ENCODE results near the gene HIPK4.
"Not testable (repeated sequence)": the region's sequence is repeated elsewhere in the genome, so short reads cannot be mapped to it uniquely, and the experiment has no call there.

HIPK4 gene

DNA sequence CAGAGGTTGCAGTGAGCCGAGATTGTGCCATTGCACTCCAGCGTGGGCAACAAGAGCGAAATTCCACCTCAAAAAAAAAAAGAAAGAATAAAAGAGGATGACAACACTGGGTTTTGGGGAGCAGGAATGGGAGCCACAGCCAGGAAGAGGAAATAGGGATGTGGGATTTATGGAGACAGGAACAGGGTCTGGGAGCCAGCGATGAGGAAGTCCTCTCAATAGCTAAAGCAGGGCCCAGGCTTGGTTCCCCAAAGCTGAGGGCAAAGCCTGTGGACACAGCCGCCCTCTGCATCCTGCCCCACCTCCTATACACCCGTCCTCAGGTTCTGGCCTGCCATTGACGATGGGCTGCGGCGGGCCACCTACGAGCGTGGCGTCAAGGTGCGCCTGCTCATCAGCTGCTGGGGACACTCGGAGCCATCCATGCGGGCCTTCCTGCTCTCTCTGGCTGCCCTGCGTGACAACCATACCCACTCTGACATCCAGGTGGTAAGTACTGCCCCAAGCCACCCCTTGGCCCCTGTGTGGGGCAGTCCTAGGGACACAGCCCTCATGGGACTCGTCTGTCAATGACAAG is 13.6 kb downstream of the HIPK4 start:
- no peaks in the 10 kb centered on the region for H3K27me3 Mint-ChIP-seq
- H3K27ac Mint-ChIP-seq = peak overlapping the region; percentile 62
- no peak overlapping the region for H3K4me3 Mint-ChIP-seq
- ATAC-seq (replicated peaks) (no peak), DNase-seq (no peak)
- peaks cover 17 to 34% of the 10 kb centered on the region in 2 donors for H3K36me3 Mint-ChIP-seq
- peaks cover 2 to 6% of the 10 kb centered on the region in 2 donors for H3K4me1 Mint-ChIP-seq
- no peaks in the 10 kb centered on the region for H3K9me3 Mint-ChIP-seq

DNA sequence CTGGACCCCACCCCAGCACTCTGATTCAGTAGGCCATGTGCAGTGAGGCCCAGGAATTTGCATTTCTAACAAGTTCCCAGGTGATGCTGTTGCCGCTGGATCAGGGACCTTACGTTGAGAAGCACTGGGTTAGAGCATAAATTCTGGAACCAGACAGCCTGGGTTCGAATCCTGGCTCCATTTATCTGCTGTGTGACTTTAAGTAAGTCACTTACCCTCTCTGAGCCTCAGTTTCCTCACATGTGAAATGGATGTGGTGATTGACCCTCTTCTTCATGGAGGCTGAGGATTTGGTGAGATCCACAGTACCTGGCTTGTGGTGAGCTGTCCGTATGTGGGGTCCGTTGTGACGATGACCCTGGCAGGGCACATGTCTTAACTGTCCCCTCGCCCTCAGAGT is 15.9 kb downstream of the HIPK4 start:
- Mint-ChIP-seq H3K4me1 (peaks cover 2 to 6% of the 10 kb centered on the region in 2 donors), H3K4me3 (no peak overlapping the region), H3K27me3 (no peaks in the 10 kb centered on the region), H3K27ac (no peak overlapping the region), H3K36me3 (peaks cover 25 to 46% of the 10 kb centered on the region in 2 donors), H3K9me3 (no peaks in the 10 kb centered on the region)
- no peak for DNase-seq
- ATAC-seq (replicated peaks) = no peak

GRCh38 chr19:40371802-40372122 is 18.2 kb downstream of the HIPK4 start:
- Mint-ChIP-seq H3K4me1 (peaks cover 2 to 6% of the 10 kb centered on the region in 2 donors), H3K36me3 (peaks cover 26 to 45% of the 10 kb centered on the region in 2 donors), H3K9me3 (no peaks in the 10 kb centered on the region), H3K4me3 (no peak overlapping the region), H3K27me3 (no peaks in the 10 kb centered on the region), H3K27ac (no peak overlapping the region)
- DNase-seq (no peak), ATAC-seq (replicated peaks) (no peak)

- H3K4me3 Mint-ChIP-seq = no peak overlapping the region
- peaks cover 27 to 46% of the 10 kb centered on the region in 2 donors for H3K36me3 Mint-ChIP-seq
- ATAC-seq (replicated peaks) (no peak), DNase-seq (no peak)
- H3K27me3 Mint-ChIP-seq = no peaks in the 10 kb centered on the region
- no peaks in the 10 kb centered on the region for H3K9me3 Mint-ChIP-seq
- peaks cover 2 to 6% of the 10 kb centered on the region in 2 donors for H3K4me1 Mint-ChIP-seq
- no peak overlapping the region for H3K27ac Mint-ChIP-seq
These were observed 18.8 kb downstream of the HIPK4 start for GRCh38 chr19:40370997-40371801.

DNA sequence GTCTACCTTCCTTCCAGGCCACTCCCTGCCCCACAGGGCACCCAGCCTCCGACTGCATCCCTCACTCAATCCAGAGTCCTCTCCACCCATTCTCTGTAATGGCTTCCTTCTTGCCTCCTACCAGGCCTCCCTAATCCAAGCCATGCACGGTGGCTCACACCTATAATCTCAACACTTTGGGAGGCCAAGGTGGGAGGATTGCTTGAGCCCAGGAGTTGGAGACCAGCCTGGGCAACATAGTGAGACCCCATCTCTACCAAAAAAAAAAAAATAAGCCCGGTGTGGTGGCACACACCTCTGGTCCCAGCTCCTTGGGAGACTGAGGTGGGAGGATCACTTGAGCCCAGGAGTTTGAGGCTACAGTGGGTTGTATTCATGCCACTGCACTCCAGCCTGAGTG is 19.7 kb downstream of the HIPK4 start:
- H3K9me3 Mint-ChIP-seq; H3K27me3 Mint-ChIP-seq; DNase-seq; H3K4me1 Mint-ChIP-seq; ATAC-seq (replicated peaks); H3K4me3 Mint-ChIP-seq: not testable (repeated sequence)
- H3K36me3 Mint-ChIP-seq = peaks cover 27 to 42% of the 10 kb centered on the region in 2 donors
- H3K27ac Mint-ChIP-seq = peak overlapping the region; percentile 71

- ATAC-seq (replicated peaks) = no peak
- Mint-ChIP-seq H3K4me1 (peaks cover 4 to 14% of the 10 kb centered on the region in 2 donors), H3K9me3 (no peaks in the 10 kb centered on the region), H3K4me3 (no peak overlapping the region), H3K27ac (no peak overlapping the region), H3K36me3 (peaks cover 23 to 41% of the 10 kb centered on the region in 2 donors), H3K27me3 (peaks cover 0 to 4% of the 10 kb centered on the region in 2 donors)
- DNase-seq = no peak
These were observed 20.2 kb downstream of the HIPK4 start for GRCh38 chr19:40369797-40370196.

DNA sequence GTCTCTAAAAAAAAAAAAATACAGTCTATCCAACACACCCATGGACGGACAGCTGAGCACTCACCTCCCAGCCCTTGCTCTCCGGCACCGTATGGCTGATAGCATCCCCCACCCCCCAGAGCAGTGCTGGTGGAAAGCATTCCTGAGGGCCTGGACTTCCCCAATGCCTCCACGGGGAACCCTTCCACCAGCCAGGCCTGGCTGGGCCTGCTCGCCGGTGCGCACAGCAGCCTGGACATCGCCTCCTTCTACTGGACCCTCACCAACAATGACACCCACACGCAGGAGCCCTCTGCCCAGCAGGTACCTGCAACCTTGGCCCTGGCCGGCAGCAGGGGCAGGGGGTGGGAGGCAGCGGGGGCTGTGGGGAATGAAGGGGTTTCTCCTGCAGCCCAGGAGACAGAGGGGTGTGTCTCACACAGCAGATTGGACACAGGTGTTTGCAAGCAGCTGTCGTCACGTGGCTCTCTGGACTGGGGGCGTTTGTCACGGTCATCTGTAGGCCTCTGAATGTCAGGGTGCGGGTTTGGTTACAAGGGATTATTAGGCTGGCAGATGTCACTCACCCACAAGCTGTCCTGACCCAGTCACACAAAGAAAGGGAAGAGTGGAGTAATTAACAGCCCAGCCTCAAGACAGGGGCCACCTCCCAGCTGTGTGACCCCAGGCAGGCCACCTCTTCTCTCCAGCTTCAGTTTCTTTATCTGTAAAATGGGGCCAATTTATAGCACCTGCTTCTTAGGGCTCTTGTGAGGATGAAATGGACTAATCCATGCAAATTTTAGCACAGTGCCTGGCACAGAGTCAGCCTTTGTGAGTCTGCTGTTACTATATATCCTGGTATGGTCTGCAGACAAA is 22.2 kb downstream of the HIPK4 start:
- Mint-ChIP-seq H3K9me3 (no peaks in the 10 kb centered on the region), H3K27ac (no peak overlapping the region), H3K4me1 (peaks cover 5 to 17% of the 10 kb centered on the region in 2 donors), H3K36me3 (peaks cover 21 to 31% of the 10 kb centered on the region in 2 donors), H3K4me3 (no peak overlapping the region), H3K27me3 (peaks cover 4 to 8% of the 10 kb centered on the region in 2 donors)
- ATAC-seq (replicated peaks) (no peak), DNase-seq (no peak)

- H3K4me1 Mint-ChIP-seq = peaks cover 6 to 16% of the 10 kb centered on the region in 2 donors
- H3K36me3 Mint-ChIP-seq = peaks cover 26 to 33% of the 10 kb centered on the region in 2 donors
- H3K27ac Mint-ChIP-seq = no peak overlapping the region
- no peak overlapping the region for H3K4me3 Mint-ChIP-seq
- ATAC-seq (replicated peaks) = no peak
- H3K27me3 Mint-ChIP-seq = peaks cover 4 to 8% of the 10 kb centered on the region in 2 donors
- no peaks in the 10 kb centered on the region for H3K9me3 Mint-ChIP-seq
- DNase-seq = no peak
These were observed 23.1 kb downstream of the HIPK4 start for GRCh38 chr19:40366697-40367561.

DNA sequence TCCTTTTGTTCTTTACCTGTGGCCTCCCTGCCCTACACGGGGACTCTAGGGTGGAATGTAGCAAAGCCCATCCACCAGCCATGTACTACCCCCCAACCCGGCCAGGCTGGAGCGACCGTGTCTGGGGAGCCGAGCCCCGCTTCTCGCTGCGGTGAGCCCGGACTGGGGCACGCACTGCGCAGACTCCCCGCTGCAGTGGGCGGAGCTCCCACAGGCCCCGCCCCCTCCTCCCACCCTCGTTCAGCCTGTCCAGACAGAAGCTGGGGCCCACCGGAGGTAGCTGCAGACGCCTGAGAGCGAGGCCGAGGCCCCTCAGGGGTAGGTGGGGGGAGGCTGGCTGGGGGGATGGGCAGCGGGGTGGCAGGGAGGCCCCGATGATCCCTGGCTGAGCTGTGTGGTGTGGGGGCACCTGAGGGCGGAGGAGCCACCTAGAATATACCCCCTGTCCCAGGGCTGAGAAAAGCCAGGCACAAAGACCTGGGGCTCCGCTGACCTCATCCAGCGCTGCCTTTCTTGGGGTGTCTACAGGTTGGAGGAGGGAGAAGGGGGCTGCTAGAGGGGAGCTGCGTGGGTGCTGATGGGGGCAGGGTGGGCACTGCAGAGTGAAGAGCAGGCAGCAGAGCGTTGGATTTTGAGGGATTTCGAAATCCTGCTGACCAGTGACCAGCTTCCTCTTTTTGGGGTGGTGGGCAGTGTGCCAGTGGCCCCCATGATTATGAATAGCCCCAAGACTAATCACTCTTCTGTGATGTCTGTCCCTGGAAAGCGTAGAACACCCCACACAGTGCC is 24.2 kb downstream of the HIPK4 start:
- H3K36me3 Mint-ChIP-seq = peaks cover 30 to 34% of the 10 kb centered on the region in 2 donors
- no peak for DNase-seq
- no peak overlapping the region for H3K27ac Mint-ChIP-seq
- H3K4me1 Mint-ChIP-seq = peaks cover 10 to 16% of the 10 kb centered on the region in 2 donors
- peak overlapping the region; percentile 48 to 75 for H3K4me3 Mint-ChIP-seq
- peak; percentile 73 to 87 for ATAC-seq (replicated peaks)
- H3K27me3 Mint-ChIP-seq = peaks cover 4 to 8% of the 10 kb centered on the region in 2 donors
- H3K9me3 Mint-ChIP-seq = no peaks in the 10 kb centered on the region

GRCh38 chr19:40365010-40365409 is 25.0 kb downstream of the HIPK4 start:
- H3K27ac Mint-ChIP-seq = no peak overlapping the region
- peaks cover 4 to 8% of the 10 kb centered on the region in 2 donors for H3K27me3 Mint-ChIP-seq
- DNase-seq = no peak
- peaks cover 32 to 34% of the 10 kb centered on the region in 2 donors for H3K36me3 Mint-ChIP-seq
- no peak for ATAC-seq (replicated peaks)
- peak overlapping the region in 1 of 2 donors; percentile 52 for H3K4me3 Mint-ChIP-seq
- H3K9me3 Mint-ChIP-seq = no peaks in the 10 kb centered on the region
- H3K4me1 Mint-ChIP-seq = peaks cover 12 to 16% of the 10 kb centered on the region in 2 donors

DNA sequence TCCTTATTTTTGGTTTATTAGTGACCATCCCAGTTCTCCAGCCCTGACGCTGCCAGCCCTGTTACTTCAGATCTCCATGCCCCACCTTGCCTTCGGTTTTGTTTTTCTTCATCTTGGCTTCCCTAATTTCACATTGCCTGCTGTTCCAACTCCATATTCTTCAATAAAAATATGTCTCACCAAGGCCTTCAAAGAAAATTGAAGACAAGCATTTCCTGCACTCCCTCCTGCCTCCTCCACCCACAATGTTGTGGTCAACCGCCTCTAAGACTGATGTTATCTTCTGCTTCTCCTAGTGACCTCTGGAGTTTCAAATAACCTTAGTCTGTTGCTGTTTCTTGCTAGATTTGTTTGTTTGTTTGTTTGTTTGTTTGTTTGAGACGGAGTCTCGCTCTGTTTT is 26.9 kb downstream of the HIPK4 start:
- no peak overlapping the region for H3K4me3 Mint-ChIP-seq
- peaks cover 4 to 8% of the 10 kb centered on the region in 2 donors for H3K27me3 Mint-ChIP-seq
- DNase-seq (no peak), ATAC-seq (replicated peaks) (no peak)
- H3K9me3 Mint-ChIP-seq = no peaks in the 10 kb centered on the region
- no peak overlapping the region for H3K27ac Mint-ChIP-seq
- H3K36me3 Mint-ChIP-seq = peaks cover 32 to 44% of the 10 kb centered on the region in 2 donors
- H3K4me1 Mint-ChIP-seq = peaks cover 25 to 28% of the 10 kb centered on the region in 2 donors

GRCh38 chr19:40362160-40362559 is 27.8 kb downstream of the HIPK4 start:
- Mint-ChIP-seq H3K9me3 (no peaks in the 10 kb centered on the region), H3K27ac (no peak overlapping the region), H3K27me3 (peaks cover 4 to 8% of the 10 kb centered on the region in 2 donors), H3K4me1 (peaks cover 34 to 37% of the 10 kb centered on the region in 2 donors), H3K36me3 (peaks cover 29 to 44% of the 10 kb centered on the region in 2 donors), H3K4me3 (no peak overlapping the region)
- ATAC-seq (replicated peaks) (no peak), DNase-seq (no peak)

DNA sequence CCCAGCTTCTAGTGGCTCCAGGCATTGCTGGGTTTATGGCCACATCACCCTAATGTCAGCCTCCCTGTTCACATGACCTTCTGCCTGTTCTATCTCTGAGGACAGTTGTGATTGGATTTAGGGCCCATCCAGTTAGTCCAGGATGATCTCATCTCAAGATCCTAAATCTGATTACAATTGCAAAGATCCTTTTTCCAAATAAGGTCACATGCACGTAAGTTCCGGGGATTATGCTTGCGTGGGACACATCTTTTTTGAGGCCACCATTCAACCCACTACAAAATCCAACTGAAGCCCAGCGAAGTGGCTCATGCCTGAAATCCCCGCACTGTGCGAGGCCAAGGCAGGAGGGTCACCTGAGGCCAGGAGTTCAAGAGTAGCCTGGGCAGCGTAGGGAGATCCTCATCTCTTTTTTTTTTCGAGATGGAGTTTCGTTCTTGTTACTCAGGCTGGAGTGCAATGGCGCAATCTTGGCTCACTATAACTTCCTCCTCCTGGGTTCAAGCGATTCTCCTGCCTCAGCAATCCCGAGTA is 29.2 kb downstream of the HIPK4 start:
- ATAC-seq (replicated peaks) = no peak

More for the DNA sequence above, 29.2 kb downstream of the HIPK4 start:
- H3K27ac Mint-ChIP-seq = no peak overlapping the region
- peaks cover 34 to 49% of the 10 kb centered on the region in 2 donors for H3K36me3 Mint-ChIP-seq
- H3K9me3 Mint-ChIP-seq = no peaks in the 10 kb centered on the region
- peaks cover 4 to 8% of the 10 kb centered on the region in 2 donors for H3K27me3 Mint-ChIP-seq
- H3K4me3 Mint-ChIP-seq = no peak overlapping the region
- peaks cover 43 to 49% of the 10 kb centered on the region in 2 donors for H3K4me1 Mint-ChIP-seq
- no peak for DNase-seq

Data from stimulated activated naive B cell treated with anti-CD40 and anti-IgM and Interleukin-4, amounts not matched to agents 10 μg/mL and 1 μg/mL and 100 μg/mL, for 72 hours (primary cell).